ENCODE measurements around the gene STARD5.

Gene STARD5

DNA sequence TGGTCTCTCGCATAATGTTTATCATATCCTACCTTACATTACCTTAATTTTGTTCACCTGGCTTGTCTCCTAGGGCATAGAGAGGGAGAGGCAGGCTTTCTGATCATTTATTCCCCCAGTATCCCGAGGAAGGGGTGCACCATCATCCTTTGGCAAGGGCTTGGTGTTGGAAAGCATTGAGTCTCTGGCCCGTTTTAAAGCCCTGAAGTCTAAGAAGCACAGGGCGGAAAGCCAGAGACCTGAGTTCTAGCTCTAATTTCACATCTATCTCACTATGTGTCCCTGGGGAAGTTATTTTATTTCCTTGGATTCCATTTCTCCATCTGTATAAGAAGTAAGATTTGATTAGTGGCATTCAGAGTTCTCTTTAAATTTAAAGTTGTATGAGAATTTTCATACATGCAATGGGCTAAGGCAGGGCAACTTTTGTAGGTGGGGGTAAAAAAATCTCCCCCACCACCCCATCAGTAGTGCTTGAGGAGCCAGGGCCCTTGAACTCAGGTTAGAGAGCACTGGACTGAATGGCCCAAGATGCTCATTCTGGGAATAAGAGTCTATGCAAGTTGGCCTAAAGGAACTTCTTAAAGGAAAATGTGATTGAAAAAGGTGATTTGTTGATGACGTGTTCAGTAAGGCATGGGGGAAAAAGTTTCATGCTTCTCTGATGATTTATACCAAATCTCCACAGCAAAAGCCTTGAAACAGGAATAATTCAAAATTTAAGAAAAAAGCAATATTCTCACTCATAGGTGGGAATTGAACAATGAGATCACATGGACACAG, 40.0 kb upstream of the STARD5 start:
- ATAC-seq (ENCODE audit: insufficient read depth, low read depth) = no peak
- no peak overlapping the region for H3K4me3 ChIP-seq (ENCODE audit: low read depth in 1 of 2, low read length in 2 of 2)
- H3K4me1 ChIP-seq (ENCODE audit: insufficient read depth, low read length) = no peaks in the 10 kb centered on the region
- H3K27ac ChIP-seq (ENCODE audit: low read length) = no peak overlapping the region
- no peak overlapping the region for H3K9ac ChIP-seq (ENCODE audit: low read depth, low read length)
- H3K4me2 ChIP-seq (ENCODE audit: insufficient read depth, low read length) = no peak overlapping the region
- H3K36me3 ChIP-seq (ENCODE audit: insufficient read depth, low read length) = no peaks in the 10 kb centered on the region
- H3K27me3 ChIP-seq (ENCODE audit: insufficient read depth, low read length, poor library complexity) = no peaks in the 10 kb centered on the region
- no peaks in the 10 kb centered on the region for H3K9me3 ChIP-seq (ENCODE audit: insufficient read depth, low read length, severe bottlenecking)
- no peak for DNase-seq
- H4K20me1 ChIP-seq (ENCODE audit: insufficient read depth, low read length) = no peaks in the 10 kb centered on the region
- no peak overlapping the region for H2AFZ ChIP-seq (ENCODE audit: low read depth, low read length)
- no peak for TF ChIP-seq EZH2 (IDR thresholded peaks at IDR 0.05; ENCODE audit: borderline replicate concordance, low read depth, low read length, severe bottlenecking)
- TF ChIP-seq, protein P1, sequence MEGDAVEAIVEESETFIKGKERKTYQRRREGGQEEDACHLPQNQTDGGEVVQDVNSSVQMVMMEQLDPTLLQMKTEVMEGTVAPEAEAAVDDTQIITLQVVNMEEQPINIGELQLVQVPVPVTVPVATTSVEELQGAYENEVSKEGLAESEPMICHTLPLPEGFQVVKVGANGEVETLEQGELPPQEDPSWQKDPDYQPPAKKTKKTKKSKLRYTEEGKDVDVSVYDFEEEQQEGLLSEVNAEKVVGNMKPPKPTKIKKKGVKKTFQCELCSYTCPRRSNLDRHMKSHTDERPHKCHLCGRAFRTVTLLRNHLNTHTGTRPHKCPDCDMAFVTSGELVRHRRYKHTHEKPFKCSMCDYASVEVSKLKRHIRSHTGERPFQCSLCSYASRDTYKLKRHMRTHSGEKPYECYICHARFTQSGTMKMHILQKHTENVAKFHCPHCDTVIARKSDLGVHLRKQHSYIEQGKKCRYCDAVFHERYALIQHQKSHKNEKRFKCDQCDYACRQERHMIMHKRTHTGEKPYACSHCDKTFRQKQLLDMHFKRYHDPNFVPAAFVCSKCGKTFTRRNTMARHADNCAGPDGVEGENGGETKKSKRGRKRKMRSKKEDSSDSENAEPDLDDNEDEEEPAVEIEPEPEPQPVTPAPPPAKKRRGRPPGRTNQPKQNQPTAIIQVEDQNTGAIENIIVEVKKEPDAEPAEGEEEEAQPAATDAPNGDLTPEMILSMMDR (IDR thresholded peaks at IDR 0.05; ENCODE audit: borderline replicate concordance, extremely low read depth, low read length, poor library complexity, severe bottlenecking) = no peak
- no peaks in the 10 kb centered on the region for H3K79me2 ChIP-seq (ENCODE audit: insufficient read depth, low read length)

GRCh38 chr15:81363276-81363675, 39.3 kb upstream of the STARD5 start:
- Histone ChIP-seq H4K20me1 (ENCODE audit: insufficient read depth, low read length) (no peaks in the 10 kb centered on the region), H3K9me3 (ENCODE audit: insufficient read depth, low read length, severe bottlenecking) (no peaks in the 10 kb centered on the region), H3K27me3 (ENCODE audit: insufficient read depth, low read length, poor library complexity) (no peaks in the 10 kb centered on the region), H3K4me1 (ENCODE audit: insufficient read depth, low read length) (no peaks in the 10 kb centered on the region), H3K79me2 (ENCODE audit: insufficient read depth, low read length) (no peaks in the 10 kb centered on the region), H3K4me3 (ENCODE audit: low read depth in 1 of 2, low read length in 2 of 2) (no peak overlapping the region), H3K4me2 (ENCODE audit: insufficient read depth, low read length) (no peak overlapping the region), H3K9ac (ENCODE audit: low read depth, low read length) (no peak overlapping the region), H3K27ac (ENCODE audit: low read length) (no peak overlapping the region), H2AFZ (ENCODE audit: low read depth, low read length) (no peak overlapping the region), H3K36me3 (ENCODE audit: insufficient read depth, low read length) (no peaks in the 10 kb centered on the region)
- TF ChIP-seq EZH2 (IDR thresholded peaks at IDR 0.05; ENCODE audit: borderline replicate concordance, low read depth, low read length, severe bottlenecking) = no peak
- TF ChIP-seq, protein P1 (IDR thresholded peaks at IDR 0.05; ENCODE audit: borderline replicate concordance, extremely low read depth, low read length, poor library complexity, severe bottlenecking) = no peak
- DNase-seq (no peak), ATAC-seq (ENCODE audit: insufficient read depth, low read depth) (no peak)

- Histone ChIP-seq H3K4me2 (ENCODE audit: insufficient read depth, low read length) (no peak overlapping the region), H4K20me1 (ENCODE audit: insufficient read depth, low read length) (no peaks in the 10 kb centered on the region), H3K9me3 (ENCODE audit: insufficient read depth, low read length, severe bottlenecking) (no peaks in the 10 kb centered on the region), H3K27me3 (ENCODE audit: insufficient read depth, low read length, poor library complexity) (no peaks in the 10 kb centered on the region), H3K27ac (ENCODE audit: low read length) (no peak overlapping the region), H2AFZ (ENCODE audit: low read depth, low read length) (no peak overlapping the region), H3K79me2 (ENCODE audit: insufficient read depth, low read length) (no peaks in the 10 kb centered on the region), H3K36me3 (ENCODE audit: insufficient read depth, low read length) (no peaks in the 10 kb centered on the region), H3K4me3 (ENCODE audit: low read depth in 1 of 2, low read length in 2 of 2) (no peak overlapping the region), H3K4me1 (ENCODE audit: insufficient read depth, low read length) (no peaks in the 10 kb centered on the region), H3K9ac (ENCODE audit: low read depth, low read length) (no peak overlapping the region)
- no peak for ATAC-seq (ENCODE audit: insufficient read depth, low read depth)
- TF ChIP-seq, protein P1 (IDR thresholded peaks at IDR 0.05; ENCODE audit: borderline replicate concordance, extremely low read depth, low read length, poor library complexity, severe bottlenecking) = no peak
- DNase-seq = no peak
Observed at GRCh38 chr15:81362790-81363189, 38.8 kb upstream of the STARD5 start.

Measured in DND-41 (cell line).